Osteocyte (in vitro differentiated cells): ENCODE results near the gene USP13. TPM values are rescaled to one million over a fixed set of nuclear protein-coding genes. Genes with fewer than 3 reads are reported as not detected.

Source experiments
- DNase-seq: peaks from one replicate; pipeline ENCODE4 v3.0.0; 2021; ENCODE audit warnings: mixed read lengths; ENCODE audit not compliant: unreplicated experiment; ENCODE audit errors: extremely low spot score
- H3K27ac Mint-ChIP-seq: one replicate; pipeline ENCODE4 v1.8.0; 2021; ENCODE audit warnings: mild to moderate bottlenecking, mixed read lengths; ENCODE audit not compliant: unreplicated experiment
- H3K27me3 Mint-ChIP-seq: one replicate; pipeline ENCODE4 v1.8.0; 2021; ENCODE audit warnings: mixed read lengths; ENCODE audit not compliant: unreplicated experiment
- H3K36me3 Mint-ChIP-seq: one replicate; pipeline ENCODE4 v1.8.0; 2021; ENCODE audit warnings: mixed read lengths; ENCODE audit not compliant: unreplicated experiment
- H3K4me1 Mint-ChIP-seq: one replicate; pipeline ENCODE4 v1.8.0; 2021; ENCODE audit warnings: mixed read lengths; ENCODE audit not compliant: unreplicated experiment
- H3K4me3 Mint-ChIP-seq: one replicate; pipeline ENCODE4 v1.8.0; 2021; ENCODE audit warnings: mild to moderate bottlenecking, moderate library complexity, mixed read lengths; ENCODE audit not compliant: unreplicated experiment
- H3K9me3 Mint-ChIP-seq: one replicate; pipeline ENCODE4 v1.8.0; 2021; ENCODE audit warnings: mixed read lengths; ENCODE audit not compliant: unreplicated experiment
- CTCF ChIP-seq: fragments of 200-600 bp; sonication (generic); IDR thresholded peaks from 2 replicates; pipeline ENCODE4 v1.5.0; 2021; ENCODE audit warnings: antibody characterized with exemption, mild to moderate bottlenecking, moderate library complexity
- total RNA-seq: library from RNA; stranded (reverse); gene quantifications from 2 replicates; pipeline ENCODE4 v1.2.1, GENCODE V29; 2021

USP13 gene
- total RNA-seq, 1 donor from 2014 or later: 36.3 TPM

- Mint-ChIP-seq H3K27ac (peak overlapping the region; percentile 72), H3K9me3 (no peaks in the 10 kb centered on the region), H3K27me3 (no peaks in the 10 kb centered on the region), H3K36me3 (no peaks in the 10 kb centered on the region), H3K4me1 (peaks cover 57% of the 10 kb centered on the region), H3K4me3 (no peak overlapping the region)
- no peak for TF ChIP-seq CTCF
- no peak for DNase-seq
These were observed 19.0 kb downstream of the USP13 start for GRCh38 chr3:179671747-179672242.

GRCh38 chr3:179672918-179673317, 20.1 kb downstream of the USP13 start:
- no peak for DNase-seq
- H3K4me3 Mint-ChIP-seq: no peak overlapping the region
- H3K27ac Mint-ChIP-seq: peak overlapping the region; percentile 73

GRCh38 chr3:179673523-179673922, 20.7 kb downstream of the USP13 start:
- Mint-ChIP-seq H3K36me3 (no peaks in the 10 kb centered on the region), H3K4me3 (no peak overlapping the region), H3K4me1 (peaks cover 52% of the 10 kb centered on the region), H3K27ac (peak overlapping the region; percentile 73), H3K9me3 (no peaks in the 10 kb centered on the region), H3K27me3 (no peaks in the 10 kb centered on the region)
- no peak for DNase-seq
- no peak for TF ChIP-seq CTCF

More at GRCh38 chr3:179672918-179673317, 20.1 kb downstream of the USP13 start:
- Mint-ChIP-seq H3K27me3 (no peaks in the 10 kb centered on the region), H3K9me3 (no peaks in the 10 kb centered on the region), H3K4me1 (peaks cover 54% of the 10 kb centered on the region), H3K36me3 (no peaks in the 10 kb centered on the region)
- TF ChIP-seq CTCF: no peak

- DNase-seq: no peak
- Mint-ChIP-seq H3K4me1 (peaks cover 51% of the 10 kb centered on the region), H3K4me3 (no peak overlapping the region), H3K9me3 (no peaks in the 10 kb centered on the region), H3K27me3 (no peaks in the 10 kb centered on the region), H3K27ac (peak overlapping the region; percentile 6), H3K36me3 (no peaks in the 10 kb centered on the region)
- TF ChIP-seq CTCF: no peak
These were observed 23.2 kb downstream of the USP13 start for GRCh38 chr3:179676081-179676480.

GRCh38 chr3:179677884-179678283, 25.0 kb downstream of the USP13 start:
- Mint-ChIP-seq H3K27ac (no peak overlapping the region), H3K36me3 (peaks cover 3% of the 10 kb centered on the region), H3K27me3 (no peaks in the 10 kb centered on the region), H3K9me3 (no peaks in the 10 kb centered on the region), H3K4me3 (no peak overlapping the region), H3K4me1 (peaks cover 53% of the 10 kb centered on the region)
- TF ChIP-seq CTCF: no peak
- no peak for DNase-seq
